H9 (cell line): Measurements from ENCODE around the gene NECTIN1. TPM values are rescaled to one million over a fixed set of nuclear protein-coding genes. Genes with fewer than 3 reads are reported as not detected.

Experiments
- DNase-seq: peaks from one replicate; pipeline ENCODE4 v3.0.0-alpha.2; 2017
- H2AFZ ChIP-seq: one replicate; pipeline ENCODE4 v1.6.1; 2013; ENCODE audit warnings: mild to moderate bottlenecking, low read length, control low read depth, moderate library complexity
- H2AK5ac ChIP-seq: 2 replicates; pipeline ENCODE4 v1.6.1; 2013; ENCODE audit warnings: low read length, control low read depth, mixed read lengths; ENCODE audit not compliant: insufficient read length
- H2BK120ac ChIP-seq: one replicate; pipeline ENCODE4 v1.6.1; 2013; ENCODE audit warnings: low read depth, mild to moderate bottlenecking, low read length, control low read depth, inconsistent platforms; ENCODE audit not compliant: poor library complexity, severe bottlenecking
- H2BK12ac ChIP-seq: 2 replicates; pipeline ENCODE4 v1.6.1; 2013; ENCODE audit warnings: low read length, control low read depth, mixed read lengths, low read depth; ENCODE audit not compliant: insufficient read length
- H2BK15ac ChIP-seq: 2 replicates; pipeline ENCODE4 v1.6.1; 2013; ENCODE audit warnings: low read depth, low read length, control low read depth
- H2BK20ac ChIP-seq: one replicate; pipeline ENCODE4 v1.6.1; 2013; ENCODE audit warnings: low read depth, mild to moderate bottlenecking, low read length, control low read depth, inconsistent platforms; ENCODE audit not compliant: poor library complexity, severe bottlenecking
- H2BK5ac ChIP-seq: 2 replicates; pipeline ENCODE4 v1.6.1; 2013; ENCODE audit warnings: low read length, control low read depth, mixed read lengths; ENCODE audit not compliant: insufficient read length
- H3K14ac ChIP-seq: 2 replicates; pipeline ENCODE4 v1.6.1; 2013; ENCODE audit warnings: low read length, control low read depth; ENCODE audit not compliant: insufficient read depth
- H3K18ac ChIP-seq: 2 replicates; pipeline ENCODE4 v1.6.1; 2013; ENCODE audit warnings: low read depth, mild to moderate bottlenecking, mixed read lengths, low read length, control low read depth; ENCODE audit not compliant: insufficient read length
- H3K23ac ChIP-seq: 2 replicates; pipeline ENCODE4 v1.6.1; 2013; ENCODE audit warnings: low read length, control low read depth, mixed read lengths, low read depth; ENCODE audit not compliant: insufficient read length
- H3K23me2 ChIP-seq: 2 replicates; pipeline ENCODE4 v1.6.1; 2013; ENCODE audit warnings: low read depth, mild to moderate bottlenecking, mixed read lengths, low read length, control low read depth; ENCODE audit not compliant: insufficient read length, poor library complexity, severe bottlenecking
- H3K27ac ChIP-seq: 2 replicates; pipeline ENCODE4 v1.5.1; 2013; ENCODE audit warnings: low read length, control low read depth, mixed read lengths, low read depth; ENCODE audit not compliant: insufficient read length
- H3K27me3 ChIP-seq: 2 replicates; pipeline ENCODE4 v1.6.1; 2013; ENCODE audit warnings: low read length, control low read depth, inconsistent platforms; ENCODE audit not compliant: insufficient read depth
- H3K4ac ChIP-seq: 2 replicates; pipeline ENCODE4 v1.6.1; 2013; ENCODE audit warnings: low read depth, mild to moderate bottlenecking, control low read depth, inconsistent platforms, low read length, moderate library complexity
- H3K4me1 ChIP-seq: 2 replicates; pipeline ENCODE4 v1.6.1; 2013; ENCODE audit warnings: low read length, control low read depth, inconsistent platforms; ENCODE audit not compliant: insufficient read depth
- H3K4me2 ChIP-seq: 2 replicates; pipeline ENCODE4 v1.6.1; 2013; ENCODE audit warnings: low read length, control low read depth, mixed read lengths; ENCODE audit not compliant: insufficient read length, insufficient read depth
- H3K56ac ChIP-seq: 2 replicates; pipeline ENCODE4 v1.6.1; 2013; ENCODE audit warnings: low read depth, mild to moderate bottlenecking, mixed read lengths, low read length, control low read depth; ENCODE audit not compliant: insufficient read length
- H3K79me1 ChIP-seq: 2 replicates; pipeline ENCODE4 v1.6.1; 2013; ENCODE audit warnings: low read depth, mild to moderate bottlenecking, moderate library complexity, low read length, control low read depth, inconsistent platforms; ENCODE audit not compliant: insufficient read depth, poor library complexity, severe bottlenecking
- H3K79me2 ChIP-seq: 2 replicates; pipeline ENCODE4 v1.6.1; 2013; ENCODE audit warnings: low read length, control low read depth, inconsistent platforms; ENCODE audit not compliant: insufficient read depth
- H3K9ac ChIP-seq: 2 replicates; pipeline ENCODE4 v1.6.1; 2013; ENCODE audit warnings: low read length, control low read depth, mixed read lengths; ENCODE audit not compliant: insufficient read length; ENCODE audit errors: extremely low read depth
- H3K9me3 ChIP-seq: one replicate; pipeline ENCODE4 v1.6.1; 2013; ENCODE audit warnings: low read depth, low read length, inconsistent platforms; ENCODE audit not compliant: control insufficient read depth
- H3T11ph ChIP-seq: one replicate; pipeline ENCODE4 v1.6.1; 2013; ENCODE audit warnings: mild to moderate bottlenecking, low read length, control low read depth, inconsistent platforms
- H4K20me1 ChIP-seq: one replicate; pipeline ENCODE4 v1.6.1; 2013; ENCODE audit not compliant: control insufficient read depth, insufficient read length, insufficient read depth
- H4K5ac ChIP-seq: 2 replicates; pipeline ENCODE4 v1.6.1; 2013; ENCODE audit warnings: low read depth, mild to moderate bottlenecking, mixed read lengths, low read length, control low read depth; ENCODE audit not compliant: insufficient read length
- H4K8ac ChIP-seq: replicated peaks from 2 replicates; pipeline ENCODE4 v1.6.1; 2013; ENCODE audit warnings: low read length, control low read depth, mixed read lengths, low read depth; ENCODE audit not compliant: insufficient read length
- H4K91ac ChIP-seq: 2 replicates; pipeline ENCODE4 v1.6.1; 2013; ENCODE audit warnings: low read depth, mild to moderate bottlenecking, moderate library complexity, mixed read lengths, low read length, control low read depth; ENCODE audit not compliant: insufficient read length
- H3K27ac Mint-ChIP-seq, 3 experiments: 2 replicates in 2 of 3; 3 replicates in 1 of 3; pipeline ENCODE4 v1.8.0; 2020 to 2021; ENCODE audit warnings: mixed read lengths in 3 of 3, mild to moderate bottlenecking in 1 of 3, moderate library complexity in 1 of 3
- H3K27me3 Mint-ChIP-seq: 2 replicates; pipeline ENCODE4 v1.8.0; 2021; ENCODE audit warnings: low read depth, mild to moderate bottlenecking, moderate library complexity, mixed read lengths
- H3K36me3 Mint-ChIP-seq, 3 experiments: 2 replicates in 2 of 3; 3 replicates in 1 of 3; pipeline ENCODE4 v1.8.0; 2020 to 2021; ENCODE audit warnings: low read depth in 3 of 3, mixed read lengths in 3 of 3; ENCODE audit not compliant: insufficient read depth in 1 of 3
- H3K4me1 Mint-ChIP-seq, 2 experiments: 2 replicates each; pipeline ENCODE4 v1.8.0; 2020; ENCODE audit warnings: mixed read lengths in 2 of 2
- H3K4me3 Mint-ChIP-seq, 2 experiments: 2 replicates in 1 of 2; 3 replicates in 1 of 2; pipeline ENCODE4 v1.8.0; 2020 to 2021; ENCODE audit warnings: mild to moderate bottlenecking in 2 of 2, mixed read lengths in 2 of 2, moderate library complexity in 1 of 2
- H3K9me3 Mint-ChIP-seq, 2 experiments: 2 replicates in 1 of 2; 3 replicates in 1 of 2; pipeline ENCODE4 v1.8.0; 2020; ENCODE audit warnings: mild to moderate bottlenecking in 2 of 2, mixed read lengths in 2 of 2, moderate library complexity in 1 of 2
- WGBS: extraction: QIAGEN DNeasy Blood & Tissue Kit; methylation state at CpG from one replicate; pipeline ENCODE4 v1.1.7; 2013; ENCODE audit warnings: missing lambda C conversion rate, low lambda C conversion rate, mixed read lengths; ENCODE audit not compliant: insufficient read length; ENCODE audit errors: extremely low coverage; 5-methylcytosine and 5-hydroxymethylcytosine counted together
- total RNA-seq: library from RNA; stranded (reverse); gene quantifications from 2 replicates; pipeline ENCODE4 v1.2.1, GENCODE V29; 2021
- TF ChIP-seq, protein P1 (sequence below): fragments of 200-600 bp; sonication (generic); conservative IDR thresholded peaks from 3 replicates; pipeline ENCODE4 v1.8.0; 2021; ENCODE audit warnings: antibody characterized with exemption, mild to moderate bottlenecking

Gene NECTIN1
- total RNA-seq, 1 experiment from 2014 or later, result 113 TPM

DNA sequence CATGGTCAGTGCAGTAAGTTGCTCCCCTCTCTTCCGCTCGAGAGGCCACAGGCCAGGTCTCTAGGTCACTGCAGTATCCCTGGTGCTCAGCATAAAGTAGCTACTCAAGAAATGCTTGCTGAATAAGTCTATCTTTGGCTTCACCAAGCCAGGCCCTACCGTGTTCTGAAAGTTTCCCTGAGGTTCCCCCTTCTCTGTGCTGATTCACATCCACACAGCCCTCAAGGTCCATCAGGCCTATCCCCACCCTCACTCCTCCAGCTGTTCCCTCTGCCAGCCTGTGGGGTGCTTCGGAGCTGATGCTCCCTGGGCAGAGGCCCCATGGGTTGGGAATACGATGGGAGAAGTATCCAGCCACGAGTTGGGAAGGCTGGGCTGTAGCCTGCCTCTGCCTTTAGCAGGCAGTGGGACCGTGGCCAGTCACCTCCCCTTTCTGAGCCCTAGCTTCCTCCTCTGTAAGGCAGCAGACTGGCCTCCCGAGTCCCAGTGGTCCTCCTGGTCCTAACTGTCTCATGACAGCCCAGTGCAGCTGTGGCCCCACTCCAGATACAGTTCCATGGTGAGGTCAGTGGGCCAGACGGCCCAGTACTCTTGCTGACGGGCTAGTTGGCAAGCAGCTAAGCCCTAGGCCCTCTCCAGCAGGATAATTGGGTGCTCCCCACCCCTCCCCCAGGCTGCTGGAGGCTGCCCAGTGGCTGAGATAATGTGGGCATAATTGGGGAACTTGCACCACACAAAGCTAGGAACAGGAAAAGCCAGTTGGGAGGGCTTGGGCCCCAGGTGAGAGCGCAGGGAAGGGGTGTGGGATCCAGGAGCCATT lies 48.2 kb downstream of the NECTIN1 start:
- peaks cover 16% of the 10 kb centered on the region for H3K79me1 ChIP-seq
- Mint-ChIP-seq H3K27me3 (peaks cover 2% of the 10 kb centered on the region; the same call in 1 of the 2 replicates), H3K27ac (peak overlapping the region in 1 of 3 experiments; percentile 64; a peak in 2 of 7 replicates), H3K9me3 (peaks cover 13 to 18% of the 10 kb centered on the region in 2 experiments; a peak in 4 of 5 replicates), H3K36me3 (peaks cover 40 to 46% (median 43%) of the 10 kb centered on the region in 3 experiments), H3K4me1 (peaks cover 35 to 46% of the 10 kb centered on the region in 2 experiments), H3K4me3 (no peak overlapping the region)
- no peak overlapping the region for H2BK15ac ChIP-seq
- no peak overlapping the region for H2BK120ac ChIP-seq
- H3K9me3 ChIP-seq, result peaks cover 10% of the 10 kb centered on the region
- no peak overlapping the region for H2BK20ac ChIP-seq
- H3T11ph ChIP-seq, result no peak overlapping the region
- no peak overlapping the region for H3K23ac ChIP-seq
- H2AK5ac ChIP-seq, result no peak overlapping the region
- no peak overlapping the region for H3K27ac ChIP-seq
- TF ChIP-seq, protein P1, sequence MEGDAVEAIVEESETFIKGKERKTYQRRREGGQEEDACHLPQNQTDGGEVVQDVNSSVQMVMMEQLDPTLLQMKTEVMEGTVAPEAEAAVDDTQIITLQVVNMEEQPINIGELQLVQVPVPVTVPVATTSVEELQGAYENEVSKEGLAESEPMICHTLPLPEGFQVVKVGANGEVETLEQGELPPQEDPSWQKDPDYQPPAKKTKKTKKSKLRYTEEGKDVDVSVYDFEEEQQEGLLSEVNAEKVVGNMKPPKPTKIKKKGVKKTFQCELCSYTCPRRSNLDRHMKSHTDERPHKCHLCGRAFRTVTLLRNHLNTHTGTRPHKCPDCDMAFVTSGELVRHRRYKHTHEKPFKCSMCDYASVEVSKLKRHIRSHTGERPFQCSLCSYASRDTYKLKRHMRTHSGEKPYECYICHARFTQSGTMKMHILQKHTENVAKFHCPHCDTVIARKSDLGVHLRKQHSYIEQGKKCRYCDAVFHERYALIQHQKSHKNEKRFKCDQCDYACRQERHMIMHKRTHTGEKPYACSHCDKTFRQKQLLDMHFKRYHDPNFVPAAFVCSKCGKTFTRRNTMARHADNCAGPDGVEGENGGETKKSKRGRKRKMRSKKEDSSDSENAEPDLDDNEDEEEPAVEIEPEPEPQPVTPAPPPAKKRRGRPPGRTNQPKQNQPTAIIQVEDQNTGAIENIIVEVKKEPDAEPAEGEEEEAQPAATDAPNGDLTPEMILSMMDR, result no peak
- H4K5ac ChIP-seq, result no peak overlapping the region
- no peak overlapping the region for H4K91ac ChIP-seq
- no peak overlapping the region for H3K18ac ChIP-seq
- no peak overlapping the region for H3K56ac ChIP-seq
- H3K4me1 ChIP-seq, result peaks cover 5% of the 10 kb centered on the region; the same call in 1 of the 2 replicates
- no peak overlapping the region for H3K9ac ChIP-seq
- H3K23me2 ChIP-seq, result no peaks in the 10 kb centered on the region
- DNase-seq, result no peak
- no peaks in the 10 kb centered on the region for H4K20me1 ChIP-seq
- no CpG with 5 or more reads among the region's 11 CpGs for WGBS
- H4K8ac ChIP-seq, result no peak overlapping the region
- H3K79me2 ChIP-seq, result no peaks in the 10 kb centered on the region; the same call in 1 of the 2 replicates
- no peak overlapping the region for H3K4ac ChIP-seq
- no peaks in the 10 kb centered on the region for H3K27me3 ChIP-seq
- H3K4me2 ChIP-seq, result no peak overlapping the region
- no peak overlapping the region for H2BK12ac ChIP-seq
- H2BK5ac ChIP-seq, result no peak overlapping the region
- H2AFZ ChIP-seq, result no peak overlapping the region
- H3K14ac ChIP-seq, result no peak overlapping the region
